ENCODE data around the gene SP9.

The SP9 gene

GRCh38 chr2:174333372-174334277 is 1.1 kb upstream of the SP9 start:
- FAIRE-seq (no peak), DNase-seq (ENCODE audit: low spot score) (no peak)

- FAIRE-seq, result no peak
- DNase-seq (ENCODE audit: low spot score), result no peak
These were observed 457 bp upstream of the SP9 start for GRCh38 chr2:174334278-174334715.

DNA sequence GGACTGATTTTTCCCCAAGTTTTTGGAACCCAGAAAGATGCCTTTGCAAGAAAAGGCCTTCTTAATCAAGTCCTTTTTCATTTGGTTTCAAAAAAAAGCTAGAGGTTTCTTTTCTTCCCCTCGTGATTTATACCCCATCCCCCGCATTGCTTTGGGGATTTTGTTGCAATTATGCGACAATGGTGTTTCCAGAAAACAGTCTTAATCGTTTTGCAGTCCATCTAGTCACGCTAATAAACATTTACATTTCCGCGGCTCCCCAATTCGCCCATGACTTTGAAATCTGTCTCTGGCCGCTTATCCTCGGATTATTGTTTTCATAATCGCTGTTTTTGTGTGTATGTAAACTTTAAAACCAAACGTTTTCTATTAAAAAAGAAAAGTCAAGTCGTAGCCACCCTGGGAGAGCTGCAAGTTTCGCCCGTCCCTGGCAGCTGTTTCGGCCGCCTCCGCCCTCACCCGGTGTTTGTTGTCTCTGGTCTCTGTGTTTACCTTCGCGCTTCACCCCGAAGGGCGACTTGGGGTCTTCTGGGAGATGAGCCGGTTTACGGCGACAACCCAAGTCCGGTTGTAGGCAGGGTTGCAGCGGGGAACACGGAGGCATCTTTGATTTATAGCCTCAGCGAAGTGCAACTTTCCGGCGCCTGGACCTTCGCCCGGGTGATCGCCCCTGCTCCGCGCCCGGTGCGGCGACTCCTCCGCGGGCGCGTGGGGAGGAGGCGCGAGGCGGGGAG is 667 bp downstream of the SP9 start:
- DNase-seq (ENCODE audit: low spot score) (no peak), FAIRE-seq (no peak)

- FAIRE-seq (no peak), DNase-seq (ENCODE audit: low spot score) (no peak)
These were observed 1.3 kb downstream of the SP9 start for GRCh38 chr2:174335988-174336500.

DNA sequence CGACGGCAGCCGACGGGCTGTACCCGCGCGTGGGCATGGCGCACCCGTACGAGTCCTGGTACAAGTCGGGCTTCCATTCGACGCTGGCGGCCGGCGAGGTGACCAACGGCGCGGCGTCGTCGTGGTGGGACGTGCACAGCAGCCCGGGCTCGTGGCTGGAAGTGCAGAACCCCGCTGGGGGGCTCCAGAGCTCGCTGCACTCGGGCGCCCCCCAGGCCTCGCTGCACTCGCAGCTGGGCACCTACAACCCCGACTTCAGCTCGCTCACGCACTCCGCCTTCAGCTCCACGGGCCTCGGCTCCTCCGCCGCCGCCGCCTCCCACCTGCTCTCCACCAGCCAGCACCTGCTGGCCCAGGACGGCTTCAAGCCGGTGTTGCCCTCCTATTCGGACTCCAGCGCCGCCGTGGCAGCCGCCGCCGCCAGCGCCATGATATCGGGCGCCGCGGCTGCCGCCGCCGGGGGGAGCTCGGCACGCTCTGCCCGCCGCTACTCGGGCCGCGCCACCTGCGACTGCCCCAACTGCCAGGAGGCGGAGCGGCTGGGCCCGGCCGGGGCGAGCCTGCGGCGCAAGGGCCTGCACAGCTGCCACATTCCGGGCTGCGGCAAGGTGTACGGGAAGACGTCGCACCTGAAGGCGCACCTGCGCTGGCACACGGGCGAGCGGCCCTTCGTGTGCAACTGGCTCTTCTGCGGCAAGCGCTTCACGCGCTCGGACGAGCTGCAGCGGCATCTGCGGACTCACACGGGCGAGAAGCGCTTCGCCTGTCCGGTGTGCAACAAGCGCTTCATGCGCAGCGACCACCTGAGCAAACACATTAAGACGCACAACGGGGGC is 2.0 kb downstream of the SP9 start:
- FAIRE-seq (no peak), DNase-seq (ENCODE audit: low spot score) (no peak)

DNA sequence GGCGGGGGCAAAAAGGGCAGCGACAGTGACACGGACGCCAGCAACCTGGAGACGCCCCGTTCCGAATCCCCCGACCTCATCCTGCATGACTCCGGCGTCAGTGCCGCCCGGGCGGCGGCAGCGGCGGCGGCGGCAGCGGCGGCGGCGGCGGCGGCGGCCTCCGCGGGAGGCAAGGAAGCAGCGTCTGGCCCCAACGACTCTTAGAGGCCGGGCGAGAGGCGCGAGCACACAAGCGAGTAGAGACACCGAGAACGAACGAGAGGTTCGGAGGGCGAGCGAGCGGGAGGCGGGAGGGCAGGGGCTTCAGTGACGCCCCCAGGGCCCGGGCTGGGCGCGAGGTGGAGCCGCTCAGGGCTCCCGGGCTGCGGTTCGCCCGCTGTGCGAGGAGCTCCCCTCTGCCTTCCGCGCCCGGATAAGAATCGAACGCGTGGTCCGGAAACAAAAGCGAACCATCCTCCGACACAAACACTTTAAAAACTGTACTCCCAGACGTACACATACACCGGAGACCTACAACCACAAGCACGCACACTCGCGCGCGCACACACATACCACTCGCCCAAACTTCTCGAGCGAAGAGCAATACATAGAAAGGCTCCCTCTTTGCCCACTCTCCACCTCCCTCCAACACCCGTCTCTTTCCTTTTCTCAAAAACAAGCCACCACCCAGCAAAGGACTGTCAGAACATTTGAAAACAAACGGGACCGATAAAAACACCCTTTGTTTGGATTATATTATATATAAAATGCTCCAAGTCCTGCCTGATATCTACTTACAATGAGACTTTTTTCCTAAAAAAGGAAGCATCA is 2.8 kb downstream of the SP9 start:
- no peak for FAIRE-seq
- DNase-seq (ENCODE audit: low spot score), result no peak

DNA sequence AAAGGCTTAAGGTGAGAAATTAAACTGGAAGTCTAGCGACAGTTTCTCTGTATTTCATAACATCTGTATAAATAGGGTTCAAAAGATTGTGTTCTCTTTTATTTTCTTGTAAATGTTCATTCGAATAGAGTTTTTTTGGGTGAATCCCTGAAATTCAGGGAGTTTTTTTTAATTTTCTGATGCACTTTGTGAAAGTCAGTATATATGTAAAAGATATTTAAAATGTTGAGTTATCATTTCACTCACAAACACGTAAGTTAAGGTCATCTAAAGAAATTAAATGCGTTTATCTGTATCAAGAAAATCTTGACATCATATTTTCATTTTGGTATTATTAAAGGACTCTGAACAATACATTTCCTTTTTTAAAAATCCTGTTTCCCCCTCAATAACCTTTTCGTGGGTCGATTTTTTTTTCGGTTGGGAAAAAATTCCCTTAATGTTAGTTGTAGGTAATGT is 3.4 kb downstream of the SP9 start:
- DNase-seq (ENCODE audit: low spot score) (no peak), FAIRE-seq (no peak)

GRCh38 chr2:174338671-174339560 is 4.2 kb downstream of the SP9 start:
- DNase-seq (ENCODE audit: low spot score) (no peak), FAIRE-seq (no peak)

- DNase-seq (ENCODE audit: low spot score), result no peak
- FAIRE-seq, result no peak
These were observed 5.0 kb downstream of the SP9 start for GRCh38 chr2:174339561-174340399.

DNA sequence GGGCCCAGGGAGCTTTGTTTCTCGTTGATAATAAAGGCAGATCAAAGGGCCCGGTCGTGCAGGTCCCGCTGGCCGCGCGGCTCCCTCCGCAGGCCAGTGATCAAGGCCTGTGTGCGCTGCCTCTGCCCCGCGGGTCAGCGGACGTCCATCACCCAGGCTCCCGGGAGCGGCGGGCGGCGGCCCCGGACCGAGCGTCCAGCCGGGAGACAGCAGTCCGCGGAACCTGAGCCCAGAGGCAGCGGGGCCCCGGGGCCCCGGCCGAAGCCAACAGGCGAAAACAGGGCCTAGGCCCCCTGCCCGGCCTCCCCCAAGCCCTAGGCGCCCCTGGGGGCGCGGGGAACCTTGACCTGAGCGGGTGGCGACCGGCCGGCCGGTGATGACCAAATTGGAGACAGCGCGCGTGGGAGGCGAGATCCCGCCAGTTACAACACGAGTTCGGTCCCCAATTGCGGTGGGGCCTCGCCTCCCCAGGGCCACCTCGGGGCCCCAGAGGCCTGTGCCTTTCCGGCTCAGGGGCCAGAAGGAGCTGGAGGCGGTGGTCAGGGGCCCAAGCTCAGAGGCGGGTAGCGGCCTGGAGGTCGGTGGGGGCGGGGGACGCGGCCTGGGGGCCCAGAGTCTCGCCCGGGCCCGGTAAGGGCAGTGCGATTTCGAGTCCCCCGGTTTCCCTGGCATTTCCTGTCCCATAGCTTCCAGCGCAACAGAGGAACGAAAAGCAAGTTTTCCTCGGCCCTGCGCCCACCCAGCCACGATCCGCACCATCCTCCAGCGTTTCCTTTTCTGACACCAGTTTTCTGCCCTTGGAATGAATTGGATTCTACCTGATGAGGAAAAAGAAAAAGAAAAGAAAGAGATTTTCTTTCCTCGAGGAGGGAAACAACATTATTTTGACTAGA is 5.9 kb downstream of the SP9 start:
- FAIRE-seq, result no peak
- DNase-seq (ENCODE audit: low spot score), result no peak

GRCh38 chr2:174341293-174341994 is 6.7 kb downstream of the SP9 start:
- DNase-seq (ENCODE audit: low spot score) (peak; percentile 54), FAIRE-seq (peak; percentile 56)

- FAIRE-seq, result no peak
These were observed 7.4 kb downstream of the SP9 start for GRCh38 chr2:174341995-174342685.

DNA sequence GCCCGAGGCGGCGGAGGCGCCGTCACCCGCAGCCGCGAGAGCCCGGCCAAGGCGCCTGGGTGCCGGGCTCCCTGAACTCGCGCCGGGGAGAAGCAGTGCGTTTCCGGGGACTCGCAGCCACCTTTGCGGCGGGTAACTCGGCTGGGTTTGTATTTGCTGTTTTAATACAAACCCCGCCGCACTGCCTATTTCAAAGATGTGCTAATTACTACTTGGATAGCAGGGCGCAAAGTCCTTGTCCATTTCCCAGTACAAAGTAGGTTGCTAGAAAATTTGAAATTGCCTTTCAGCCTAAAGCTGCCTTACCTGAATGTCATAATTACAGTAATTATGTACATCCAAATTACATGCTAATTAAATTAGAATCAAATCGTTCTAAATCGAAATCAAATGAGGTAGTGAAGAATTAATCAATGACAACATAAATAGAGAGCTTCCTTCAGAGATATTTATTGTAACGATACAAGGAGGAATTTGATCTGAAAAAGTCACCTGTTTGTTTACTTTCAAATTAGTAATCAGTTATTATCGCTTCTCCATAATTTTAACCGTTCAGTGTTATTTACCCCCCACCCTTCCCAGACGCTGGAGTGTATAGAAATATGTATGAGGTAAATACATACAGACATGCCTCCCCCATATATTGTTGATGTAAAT is 8.1 kb downstream of the SP9 start:
- no peak for DNase-seq (ENCODE audit: low spot score)
- no peak for FAIRE-seq

More at GRCh38 chr2:174341995-174342685, 7.4 kb downstream of the SP9 start:
- no peak for DNase-seq (ENCODE audit: low spot score)

DNA sequence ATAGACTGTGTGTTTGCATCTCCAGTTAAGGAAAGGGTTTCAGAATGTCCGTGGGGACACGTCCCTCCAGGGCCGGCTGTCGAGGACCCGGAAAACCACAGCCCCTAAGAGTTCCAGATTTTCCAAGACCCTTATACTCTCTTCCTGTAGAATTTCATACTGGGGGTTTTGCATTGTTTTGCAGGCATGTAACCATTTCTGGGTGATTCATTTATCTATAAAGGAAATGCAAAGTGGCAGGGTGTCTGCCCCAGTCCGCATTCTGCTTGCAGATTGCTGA is 8.5 kb downstream of the SP9 start:
- no peak for DNase-seq (ENCODE audit: low spot score)
- no peak for FAIRE-seq

DNA sequence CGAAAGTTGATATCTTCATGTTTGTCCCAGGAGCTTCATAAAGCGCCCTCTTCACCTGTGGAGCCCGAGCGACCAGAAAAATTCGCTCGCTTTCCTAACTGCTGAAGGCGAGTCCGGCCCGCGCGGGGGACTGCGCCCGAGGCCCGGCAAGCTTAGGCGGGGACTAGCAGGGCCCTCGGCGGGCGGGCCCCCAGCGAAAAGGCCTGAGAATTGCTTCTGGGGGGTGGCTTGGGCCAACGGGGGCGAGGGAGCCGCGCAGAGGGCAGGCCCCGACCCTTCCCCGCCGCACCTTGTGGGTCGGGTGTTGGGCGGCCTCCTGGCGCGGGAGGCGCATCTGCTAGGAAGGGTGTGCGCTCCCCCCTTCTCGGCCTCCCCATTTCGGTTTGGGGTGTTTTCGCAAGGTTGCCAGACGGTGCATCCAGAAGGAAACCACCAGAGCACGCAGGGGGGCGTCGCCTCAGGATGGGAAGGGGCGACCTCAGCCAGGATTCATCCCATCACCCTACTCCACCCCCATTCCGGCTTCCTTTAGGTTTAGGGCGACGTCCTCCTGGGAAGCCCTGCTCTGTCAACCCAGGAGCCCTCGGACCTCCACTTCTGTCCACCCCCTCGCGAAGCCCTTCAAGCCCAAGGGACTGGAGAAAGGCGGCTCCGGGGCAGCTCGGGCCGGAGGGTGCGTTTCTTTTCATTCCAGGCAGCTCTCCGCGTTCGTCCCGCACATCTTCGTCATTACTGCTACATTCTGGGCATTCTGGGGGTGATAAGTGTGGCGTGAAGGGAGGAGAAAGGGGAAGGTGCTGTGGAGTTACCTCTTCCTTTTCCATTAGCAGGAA is 9.1 kb downstream of the SP9 start:
- no peak for DNase-seq (ENCODE audit: low spot score)
- FAIRE-seq, result no peak
